SKM-1 treated with dmso at 0.1 percent for 144 hours (cell line): ENCODE measurements around the gene CDK6.

ENCODE experiments used
- DNase-seq: peaks from one replicate; lab custom pipeline; 2025; ENCODE audit not compliant: unreplicated experiment; lab: John Stamatoyannopoulos, UW

CDK6 gene

DNA sequence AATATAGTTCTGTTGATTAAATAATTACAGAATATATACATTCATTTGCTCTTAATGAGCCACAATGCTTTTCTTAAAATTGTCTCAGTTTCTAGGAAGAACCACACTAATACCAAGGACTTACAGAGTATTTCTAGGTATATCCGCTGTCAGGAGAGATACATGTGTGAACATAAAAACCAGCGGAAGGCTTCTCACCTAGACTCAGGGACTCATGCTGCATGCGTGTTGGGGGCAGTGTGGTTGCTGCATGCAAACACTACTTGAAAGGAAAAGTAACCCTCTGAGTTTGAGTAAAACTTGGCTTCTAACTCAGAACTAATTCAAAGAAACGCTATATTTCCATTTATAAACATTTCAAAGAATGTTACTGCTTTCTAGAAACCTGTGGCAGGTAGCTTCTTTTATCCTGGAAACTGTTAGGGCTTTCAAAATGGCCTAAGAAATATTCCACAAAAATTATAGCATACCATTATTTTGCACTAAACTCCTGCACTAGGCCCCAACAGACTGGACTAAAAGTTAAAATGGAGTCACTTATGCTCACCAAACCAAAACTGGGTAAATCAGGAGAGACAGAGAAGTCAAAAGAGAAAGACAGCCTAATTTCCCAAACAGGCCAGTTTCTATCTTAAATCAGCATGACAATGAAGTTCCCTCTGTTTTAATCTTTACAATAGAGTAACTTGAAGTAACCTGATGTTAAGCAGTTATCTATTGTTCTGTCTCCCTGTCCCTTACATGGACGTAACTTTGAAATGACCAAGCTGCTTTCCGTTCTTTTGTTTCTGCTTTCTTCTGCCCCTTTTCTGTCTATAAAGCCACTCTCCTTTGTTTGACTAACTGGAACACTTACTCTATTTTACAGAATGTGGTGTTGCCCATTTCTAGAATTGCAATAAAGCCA is 151.0 kb downstream of the CDK6 start:
- no peak for DNase-seq

GRCh38 chr7:92684274-92684673 is 152.1 kb downstream of the CDK6 start:
- DNase-seq: no peak

GRCh38 chr7:92682903-92683539 is 153.4 kb downstream of the CDK6 start:
- DNase-seq: no peak

- DNase-seq: no peak
Observed at GRCh38 chr7:92682330-92682729, 154.0 kb downstream of the CDK6 start.

GRCh38 chr7:92681633-92682032 is 154.7 kb downstream of the CDK6 start:
- DNase-seq: no peak

- no peak for DNase-seq
Observed at GRCh38 chr7:92680442-92680841, 155.9 kb downstream of the CDK6 start.

DNA sequence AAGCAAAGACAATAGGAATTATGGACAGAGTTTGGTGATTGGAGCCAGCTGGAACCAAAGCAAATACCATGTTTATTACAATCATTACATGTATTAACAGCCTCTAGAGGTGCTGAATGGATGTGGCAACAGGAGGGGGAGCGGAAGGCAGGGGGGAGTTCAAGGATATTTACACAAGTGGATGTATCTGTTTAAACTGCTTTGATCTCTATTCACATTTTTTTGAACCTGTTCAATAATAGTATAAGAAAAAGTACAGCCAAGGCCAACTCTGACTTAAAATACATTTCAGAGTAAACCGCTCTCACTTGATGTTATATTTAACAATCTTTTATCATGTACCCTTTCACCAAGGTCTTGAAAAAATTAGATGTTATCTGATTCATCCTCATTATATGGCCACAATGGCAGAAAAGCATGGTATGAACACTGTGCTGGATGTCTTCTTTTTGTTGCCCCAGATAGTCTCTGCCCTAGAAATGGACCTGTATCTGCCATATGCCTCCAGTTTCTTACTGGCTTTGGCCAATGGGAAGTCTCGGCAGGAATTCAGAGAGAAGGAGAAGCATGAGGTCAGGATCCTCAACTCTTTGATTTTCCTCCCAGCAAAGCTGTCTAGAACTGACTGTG is 158.0 kb downstream of the CDK6 start:
- DNase-seq: no peak

GRCh38 chr7:92674379-92674778 is 162.0 kb downstream of the CDK6 start:
- no peak for DNase-seq

GRCh38 chr7:92671505-92672169 is 164.7 kb downstream of the CDK6 start:
- DNase-seq: no peak

- no peak for DNase-seq
Observed at GRCh38 chr7:92670204-92670851, 166.0 kb downstream of the CDK6 start.

- no peak for DNase-seq
Observed at GRCh38 chr7:92669616-92670165, 166.7 kb downstream of the CDK6 start.

- DNase-seq: no peak
Observed at GRCh38 chr7:92668564-92668963, 167.8 kb downstream of the CDK6 start.

- DNase-seq: no peak
Observed at GRCh38 chr7:92667816-92668535, 168.4 kb downstream of the CDK6 start.

DNA sequence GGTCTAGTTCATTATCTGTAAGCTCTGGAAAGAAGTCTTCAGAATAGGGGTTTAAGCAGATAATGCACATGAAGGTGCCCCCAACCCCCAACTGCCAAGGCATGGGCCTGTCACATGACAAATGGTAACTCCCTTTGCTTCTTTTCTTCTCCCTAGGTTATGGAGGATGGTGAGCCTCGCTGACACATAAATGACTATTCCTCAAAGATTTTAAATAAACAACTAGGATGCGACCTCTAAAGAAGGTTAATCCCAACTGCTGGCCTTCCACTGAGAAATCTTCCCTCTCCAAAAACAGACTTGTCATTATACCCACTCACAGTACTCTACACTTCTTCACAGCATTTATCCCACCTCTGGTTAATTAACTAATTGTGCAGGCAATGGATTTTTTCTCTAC is 170.4 kb downstream of the CDK6 start:
- DNase-seq: no peak

DNA sequence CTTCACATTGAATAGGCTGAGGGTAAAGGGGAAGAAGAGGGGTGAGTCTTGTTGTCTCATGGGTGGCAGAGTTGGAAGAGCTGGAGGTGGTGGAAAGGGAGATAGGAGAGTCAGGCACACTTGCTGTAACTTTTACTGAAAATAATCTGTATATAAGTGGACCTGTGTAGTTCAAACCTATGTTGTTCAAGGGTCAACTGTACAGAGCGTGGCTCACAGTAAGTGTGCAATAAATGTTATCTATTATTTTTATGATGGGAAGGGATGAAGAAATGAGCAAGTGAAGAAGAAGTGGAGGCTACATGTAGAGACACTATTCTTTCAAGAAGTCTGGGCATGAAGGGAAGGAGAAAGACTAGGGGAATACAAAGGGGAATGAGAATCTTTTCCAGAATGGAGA is 174.7 kb downstream of the CDK6 start:
- DNase-seq: no peak

DNA sequence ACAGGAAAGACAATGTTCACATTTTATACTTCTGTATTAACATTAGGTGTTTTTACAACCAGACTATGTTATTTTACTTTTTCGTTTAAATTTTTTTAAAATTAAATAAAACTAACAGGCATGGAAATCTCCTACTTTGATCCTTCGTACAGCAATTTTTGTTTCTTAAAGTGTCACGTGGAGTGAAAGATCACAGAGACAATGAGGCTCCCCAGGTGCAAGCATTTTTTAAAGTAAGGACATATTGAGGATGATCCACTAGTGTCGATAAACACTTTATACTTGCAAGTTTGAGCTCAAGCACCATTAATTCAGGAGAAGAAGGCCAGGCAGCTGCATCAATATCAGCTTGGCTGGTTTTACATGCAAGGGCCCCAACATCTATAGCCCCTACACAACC is 177.7 kb downstream of the CDK6 start:
- no peak for DNase-seq

DNA sequence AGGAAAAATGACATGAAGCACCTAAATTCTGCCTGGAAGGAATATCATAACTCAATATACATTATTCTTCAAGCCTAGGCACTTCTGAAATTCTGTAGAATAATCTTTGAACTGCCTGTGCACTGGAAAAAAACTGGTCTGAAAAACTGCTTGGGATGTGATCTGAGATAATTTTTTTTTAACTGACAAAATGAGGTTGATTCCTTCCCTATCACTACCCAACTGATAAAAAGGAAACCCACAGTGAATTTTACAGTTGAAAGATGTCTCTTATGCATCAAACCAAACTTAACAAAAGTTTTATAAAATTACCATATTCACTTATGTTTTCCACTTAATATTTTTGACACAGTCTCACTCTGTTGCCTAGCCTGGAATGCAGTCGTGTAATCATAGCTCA is 179.0 kb downstream of the CDK6 start:
- no peak for DNase-seq

GRCh38 chr7:92656121-92656520 is 180.3 kb downstream of the CDK6 start:
- DNase-seq: no peak

DNA sequence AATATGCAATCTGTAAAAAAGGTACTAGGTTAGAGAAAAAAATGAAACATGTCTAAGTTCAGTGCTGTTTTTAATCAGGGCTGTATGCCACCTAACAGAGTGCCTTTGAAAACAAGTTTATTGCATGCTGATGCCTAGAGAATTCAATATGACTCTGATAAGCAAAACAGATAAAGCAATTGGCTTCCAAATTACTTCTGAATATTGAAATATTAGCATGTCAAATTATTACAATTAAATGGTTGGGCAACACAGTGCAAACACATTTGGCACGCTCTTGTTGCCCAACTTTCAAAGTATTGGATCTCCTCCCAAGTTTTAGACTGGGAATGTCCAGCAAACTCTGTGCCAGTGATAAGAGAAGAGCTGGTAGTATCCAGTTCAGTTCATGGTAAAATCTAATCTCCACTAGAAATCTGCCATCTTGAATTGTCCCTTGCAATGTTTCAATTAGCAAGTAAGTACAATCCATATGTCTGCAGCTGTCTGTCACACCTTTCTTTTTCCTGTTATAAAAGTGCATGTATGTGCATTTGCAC is 181.0 kb downstream of the CDK6 start:
- DNase-seq: no peak

- DNase-seq: no peak
Observed at GRCh38 chr7:92653136-92653535, 183.2 kb downstream of the CDK6 start.
